Neural progenitor cell (in vitro differentiated cells): ENCODE data around the gene WASL. TPM values are rescaled to one million over a fixed set of nuclear protein-coding genes. Genes with fewer than 3 reads are reported as not detected.

Experiments
- DNase-seq: peaks from one replicate; pipeline ENCODE4 v3.0.0-alpha.2; 2016; ENCODE audit warnings: low spot score
- H2AFZ ChIP-seq: fragments of 200-600 bp; sonication (generic); replicated peaks from 2 replicates; pipeline ENCODE4 v1.6.1; 2016; ENCODE audit warnings: antibody characterized with exemption
- H3F3A ChIP-seq: fragments of 200-600 bp; sonication (generic); 2 replicates; pipeline ENCODE4 v1.6.1; 2016; ENCODE audit warnings: antibody characterized with exemption, low read depth
- H3K27ac ChIP-seq: fragments of 200-600 bp; sonication (generic); 2 replicates; pipeline ENCODE4 v1.5.1; 2016; ENCODE audit warnings: mild to moderate bottlenecking
- H3K27me3 ChIP-seq: fragments of 200-600 bp; sonication (generic); 2 replicates; pipeline ENCODE4 v1.6.1; 2016; ENCODE audit warnings: mild to moderate bottlenecking, moderate library complexity
- H3K36me3 ChIP-seq: fragments of 200-600 bp; sonication (generic); 2 replicates; pipeline ENCODE4 v1.5.1; 2016
- H3K4me1 ChIP-seq: fragments of 200-600 bp; sonication (generic); 2 replicates; pipeline ENCODE4 v1.6.1; 2016; ENCODE audit warnings: mixed run types
- H3K4me2 ChIP-seq: fragments of 200-600 bp; sonication (generic); 2 replicates; pipeline ENCODE4 v1.6.1; 2016
- H3K4me3 ChIP-seq: fragments of 200-600 bp; sonication (generic); 2 replicates; pipeline ENCODE4 v1.5.1; 2016
- H3K79me2 ChIP-seq: fragments of 200-600 bp; sonication (generic); 2 replicates; pipeline ENCODE4 v1.6.1; 2016; ENCODE audit warnings: low read depth
- H3K9ac ChIP-seq: fragments of 200-600 bp; sonication (generic); 2 replicates; pipeline ENCODE4 v1.6.1; 2016
- H3K9me3 ChIP-seq: fragments of 200-600 bp; sonication (generic); 2 replicates; pipeline ENCODE4 v1.5.1; 2016; ENCODE audit warnings: low read depth
- H4K20me1 ChIP-seq: fragments of 200-600 bp; sonication (generic); 2 replicates; pipeline ENCODE4 v1.6.1; 2016; ENCODE audit warnings: low read depth
- H3K27ac Mint-ChIP-seq: 3 replicates; pipeline ENCODE4 v1.8.0; 2021; ENCODE audit warnings: mixed read lengths
- H3K27me3 Mint-ChIP-seq: 2 replicates; pipeline ENCODE4 v1.8.0; 2022; ENCODE audit warnings: low read depth, mild to moderate bottlenecking, inconsistent platforms, moderate library complexity, mixed read lengths; ENCODE audit not compliant: insufficient read depth
- H3K36me3 Mint-ChIP-seq: 3 replicates; pipeline ENCODE4 v1.8.0; 2021; ENCODE audit warnings: mixed read lengths
- H3K4me1 Mint-ChIP-seq: 3 replicates; pipeline ENCODE4 v1.8.0; 2021; ENCODE audit warnings: mixed read lengths
- H3K4me3 Mint-ChIP-seq: 3 replicates; pipeline ENCODE4 v1.8.0; 2021; ENCODE audit warnings: mild to moderate bottlenecking, moderate library complexity, mixed read lengths
- H3K9me3 Mint-ChIP-seq: 3 replicates; pipeline ENCODE4 v1.8.0; 2020; ENCODE audit warnings: mixed read lengths
- EZH2 ChIP-seq: fragments of 200-600 bp; sonication (generic); IDR thresholded peaks from 2 replicates; pipeline ENCODE4 v1.6.1; 2017; ENCODE audit warnings: antibody characterized with exemption, mild to moderate bottlenecking, moderate library complexity
- EZH2phosphoT487 ChIP-seq: fragments of 200-600 bp; sonication (generic); IDR thresholded peaks from 2 replicates; pipeline ENCODE4 v1.6.1; 2017; ENCODE audit warnings: antibody characterized with exemption
- total RNA-seq: library from RNA; depleted of rRNA; stranded (reverse); fragments of >200 nt; gene quantifications from 2 replicates; pipeline ENCODE4 v1.2.3, GENCODE V29; 2015; ENCODE audit warnings: low replicate concordance
- TF ChIP-seq, protein P1 (sequence below): fragments of 200-600 bp; sonication (generic); IDR thresholded peaks from 2 replicates; pipeline ENCODE4 v1.5.1; 2017; ENCODE audit warnings: antibody characterized with exemption, mild to moderate bottlenecking

WASL gene
- total RNA-seq, 1 donor from 2014 or later = 30.4 TPM

DNA sequence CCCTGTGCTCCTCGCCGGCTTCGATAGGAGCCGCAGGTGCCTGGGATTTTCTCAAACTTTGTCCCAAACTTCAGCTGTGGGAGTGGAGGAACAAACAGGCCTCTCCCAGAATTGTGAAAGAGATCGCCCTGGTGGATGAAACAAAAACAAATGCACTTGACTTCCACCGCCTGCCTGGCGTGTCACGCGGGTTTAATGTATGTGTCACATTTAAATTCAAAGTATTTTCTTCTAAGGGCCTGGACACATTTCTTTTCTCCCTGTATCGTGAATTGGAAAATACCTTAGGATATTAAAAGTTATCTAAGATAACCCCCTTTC, 694 bp upstream of the WASL start:
- no peak for DNase-seq
- peak overlapping the region; percentile 87 for H2AFZ ChIP-seq
- H3K36me3 ChIP-seq = no peaks in the 10 kb centered on the region
- peak overlapping the region; percentile 84 for H3K27ac Mint-ChIP-seq
- H3K79me2 ChIP-seq = peaks cover 65% of the 10 kb centered on the region
- no peaks in the 10 kb centered on the region for H3K9me3 ChIP-seq
- TF ChIP-seq, protein P1, sequence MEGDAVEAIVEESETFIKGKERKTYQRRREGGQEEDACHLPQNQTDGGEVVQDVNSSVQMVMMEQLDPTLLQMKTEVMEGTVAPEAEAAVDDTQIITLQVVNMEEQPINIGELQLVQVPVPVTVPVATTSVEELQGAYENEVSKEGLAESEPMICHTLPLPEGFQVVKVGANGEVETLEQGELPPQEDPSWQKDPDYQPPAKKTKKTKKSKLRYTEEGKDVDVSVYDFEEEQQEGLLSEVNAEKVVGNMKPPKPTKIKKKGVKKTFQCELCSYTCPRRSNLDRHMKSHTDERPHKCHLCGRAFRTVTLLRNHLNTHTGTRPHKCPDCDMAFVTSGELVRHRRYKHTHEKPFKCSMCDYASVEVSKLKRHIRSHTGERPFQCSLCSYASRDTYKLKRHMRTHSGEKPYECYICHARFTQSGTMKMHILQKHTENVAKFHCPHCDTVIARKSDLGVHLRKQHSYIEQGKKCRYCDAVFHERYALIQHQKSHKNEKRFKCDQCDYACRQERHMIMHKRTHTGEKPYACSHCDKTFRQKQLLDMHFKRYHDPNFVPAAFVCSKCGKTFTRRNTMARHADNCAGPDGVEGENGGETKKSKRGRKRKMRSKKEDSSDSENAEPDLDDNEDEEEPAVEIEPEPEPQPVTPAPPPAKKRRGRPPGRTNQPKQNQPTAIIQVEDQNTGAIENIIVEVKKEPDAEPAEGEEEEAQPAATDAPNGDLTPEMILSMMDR = no peak
- TF ChIP-seq EZH2phosphoT487 (no peak), EZH2 (no peak)
- H3K27me3 Mint-ChIP-seq = no peaks in the 10 kb centered on the region
- peak overlapping the region; percentile 98 for H3K4me2 ChIP-seq
- peaks cover 7% of the 10 kb centered on the region for H3K36me3 Mint-ChIP-seq
- peaks cover 36% of the 10 kb centered on the region for H3F3A ChIP-seq
- peak overlapping the region; percentile 77 for H3K9ac ChIP-seq
- H3K9me3 Mint-ChIP-seq = no peaks in the 10 kb centered on the region
- H3K27me3 ChIP-seq = no peaks in the 10 kb centered on the region
- peak overlapping the region; percentile 96 for H3K4me3 ChIP-seq
- H3K27ac ChIP-seq = peak overlapping the region; percentile 96
- H3K4me1 ChIP-seq = peaks cover 47% of the 10 kb centered on the region
- peaks cover 29% of the 10 kb centered on the region for H4K20me1 ChIP-seq
- peak overlapping the region; percentile 93 for H3K4me3 Mint-ChIP-seq
- peaks cover 40% of the 10 kb centered on the region for H3K4me1 Mint-ChIP-seq

DNA sequence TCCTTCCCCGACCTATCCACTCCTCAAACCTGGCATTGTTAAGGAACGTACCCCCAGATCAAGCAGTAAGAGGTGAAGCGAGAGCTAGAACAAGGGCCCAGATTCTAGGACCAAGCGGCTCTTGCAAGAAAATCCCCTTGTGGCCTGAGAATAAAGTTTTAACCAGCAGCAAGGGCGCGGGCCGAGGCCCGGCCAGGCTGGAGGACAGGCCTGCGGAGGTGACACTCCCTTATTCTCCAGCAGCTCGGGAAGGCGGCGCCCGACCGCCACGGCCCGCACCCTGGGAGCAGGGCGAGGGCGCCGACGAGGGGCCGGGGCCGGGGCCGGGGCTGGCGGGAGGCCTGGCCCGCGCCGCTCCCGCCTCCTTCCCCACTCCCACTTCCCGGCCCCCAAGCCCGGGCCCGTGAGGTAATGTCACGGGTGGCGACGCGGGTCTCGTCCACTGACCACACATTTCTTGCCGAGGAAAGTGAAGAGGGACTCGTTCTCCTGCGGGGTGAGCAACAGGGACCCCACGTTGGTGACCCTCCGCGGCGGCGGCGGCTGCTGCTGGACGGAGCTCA, 551 bp downstream of the WASL start:
- H3K36me3 ChIP-seq = no peaks in the 10 kb centered on the region
- peak overlapping the region; percentile 82 for H2AFZ ChIP-seq
- Mint-ChIP-seq H3K27ac (peak overlapping the region; percentile 98), H3K27me3 (no peaks in the 10 kb centered on the region), H3K36me3 (peaks cover 14% of the 10 kb centered on the region), H3K4me1 (peaks cover 37% of the 10 kb centered on the region), H3K9me3 (no peaks in the 10 kb centered on the region), H3K4me3 (peak overlapping the region; percentile 98)
- H3K79me2 ChIP-seq = peaks cover 77% of the 10 kb centered on the region
- H3K4me1 ChIP-seq = peaks cover 54% of the 10 kb centered on the region
- H3K4me3 ChIP-seq = peak overlapping the region; percentile 96
- no peaks in the 10 kb centered on the region for H3K27me3 ChIP-seq
- peaks cover 36% of the 10 kb centered on the region for H3F3A ChIP-seq
- DNase-seq = peak; percentile 67
- peak overlapping the region; percentile 96 for H3K27ac ChIP-seq
- peak overlapping the region; percentile 98 for H3K4me2 ChIP-seq
- TF ChIP-seq EZH2phosphoT487 (no peak), EZH2 (no peak)
- TF ChIP-seq, protein P1 = no peak
- no peaks in the 10 kb centered on the region for H3K9me3 ChIP-seq
- H4K20me1 ChIP-seq = peaks cover 39% of the 10 kb centered on the region
- peak overlapping the region; percentile 95 for H3K9ac ChIP-seq

DNA sequence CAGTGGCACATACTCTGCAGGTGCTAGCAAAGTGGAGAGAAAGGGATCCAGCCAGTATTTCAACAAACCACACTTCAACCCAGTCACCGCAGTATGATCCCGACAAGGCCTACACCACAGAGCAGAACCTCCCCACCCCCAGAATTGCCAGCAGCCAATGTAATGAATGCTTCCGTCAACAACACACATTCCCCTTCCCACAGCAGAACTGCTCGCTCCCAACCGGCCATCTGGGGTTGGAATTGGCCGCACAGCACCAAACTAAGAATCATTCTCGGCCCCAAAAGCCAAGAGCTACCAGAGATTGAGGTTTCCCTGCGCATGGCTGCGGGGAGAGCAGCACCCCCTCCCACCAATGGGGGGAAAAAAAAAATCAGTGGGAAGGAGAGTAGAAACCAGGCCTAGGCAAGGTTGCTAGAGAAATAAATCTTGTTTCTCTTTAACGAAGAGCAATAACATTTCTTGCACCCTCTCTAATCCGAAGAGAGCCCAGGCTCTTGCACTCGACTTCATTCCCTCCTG, 1.1 kb downstream of the WASL start:
- peak; percentile 75 for DNase-seq
- peak overlapping the region; percentile 96 for H3K4me3 ChIP-seq
- Mint-ChIP-seq H3K4me1 (peaks cover 37% of the 10 kb centered on the region), H3K27ac (peak overlapping the region; percentile 98), H3K27me3 (no peaks in the 10 kb centered on the region), H3K4me3 (peak overlapping the region; percentile 98), H3K36me3 (peaks cover 17% of the 10 kb centered on the region), H3K9me3 (no peaks in the 10 kb centered on the region)
- H3K4me2 ChIP-seq = peak overlapping the region; percentile 98
- peak overlapping the region; percentile 96 for H3K27ac ChIP-seq
- peaks cover 54% of the 10 kb centered on the region for H3K4me1 ChIP-seq
- H3K79me2 ChIP-seq = peaks cover 83% of the 10 kb centered on the region
- TF ChIP-seq EZH2phosphoT487 (no peak), EZH2 (no peak)
- TF ChIP-seq, protein P1 = no peak
- peaks cover 45% of the 10 kb centered on the region for H4K20me1 ChIP-seq
- no peaks in the 10 kb centered on the region for H3K9me3 ChIP-seq
- H2AFZ ChIP-seq = peak overlapping the region; percentile 27
- H3F3A ChIP-seq = peaks cover 36% of the 10 kb centered on the region
- peak overlapping the region; percentile 95 for H3K9ac ChIP-seq
- H3K36me3 ChIP-seq = no peaks in the 10 kb centered on the region
- no peaks in the 10 kb centered on the region for H3K27me3 ChIP-seq
